ENCODE measurements around the gene ZBTB4.

Gene ZBTB4

DNA sequence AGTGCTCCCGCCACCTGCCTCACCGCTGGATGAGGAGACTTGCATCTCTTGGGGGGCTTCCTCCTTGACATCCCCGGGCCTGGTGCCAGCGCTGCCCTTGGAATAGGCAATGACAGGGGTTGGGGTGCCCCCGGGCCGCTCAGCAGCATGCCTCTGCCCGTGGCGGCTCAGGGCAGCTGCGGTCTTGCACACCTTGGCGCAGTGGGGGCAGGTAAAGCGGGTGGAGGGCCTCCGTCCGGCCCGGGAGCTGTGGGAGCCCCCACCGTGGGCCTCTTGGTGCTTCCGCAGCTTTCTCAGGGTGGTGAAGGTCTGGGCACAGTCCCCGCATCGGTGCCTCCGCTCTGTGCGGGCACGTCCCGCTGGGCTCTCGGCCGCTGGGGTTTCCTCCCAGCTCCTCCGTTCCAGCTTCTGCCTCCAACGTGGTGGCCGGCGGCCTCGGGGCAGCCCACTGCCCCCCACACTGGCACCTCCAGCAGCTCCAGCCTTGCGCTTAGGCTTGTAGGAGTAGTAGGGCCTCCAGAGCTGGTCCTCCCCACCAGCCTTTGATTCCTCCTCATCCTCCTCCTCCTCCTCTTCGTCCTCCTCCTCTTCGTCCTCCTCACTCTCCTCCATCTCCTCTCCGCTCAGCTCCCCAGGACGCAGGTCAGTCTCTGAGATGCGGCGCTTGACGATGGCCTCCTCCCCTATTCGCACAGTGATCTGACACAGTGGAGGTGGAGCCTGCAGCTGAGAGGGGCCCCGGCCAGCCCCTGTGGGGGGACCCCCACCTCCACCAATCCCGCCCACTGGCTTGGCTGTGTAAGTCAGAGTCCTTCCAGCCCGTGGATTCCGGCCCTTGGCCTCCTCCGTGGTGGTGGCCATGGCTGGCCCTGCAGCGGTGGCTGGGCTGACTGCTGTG lies 16.7 kb downstream of the ZBTB4 start:
- Histone ChIP-seq H3K27me3 (ENCODE audit: insufficient read depth, low read depth) (no peaks in the 10 kb centered on the region), H3K4me3 (IDR thresholded peaks at IDR 0.05; ENCODE audit: insufficient read depth, low read depth, low read length) (no peak overlapping the region), H3K4me2 (no peak overlapping the region), H3K36me3 (ENCODE audit: insufficient read depth) (no peaks in the 10 kb centered on the region), H3K27ac (no peak overlapping the region), H4K20me1 (ENCODE audit: insufficient read depth) (no peaks in the 10 kb centered on the region), H3K9ac (no peak overlapping the region), H2AFZ (ENCODE audit: low read depth) (no peak overlapping the region), H3K79me2 (ENCODE audit: insufficient read depth, low read depth) (no peaks in the 10 kb centered on the region), H3K4me1 (ENCODE audit: low read depth, poor library complexity, severe bottlenecking) (no peaks in the 10 kb centered on the region)
- no peak for TF ChIP-seq CTCF (conservative IDR thresholded peaks at IDR 0.05; ENCODE audit: low read depth, low read length)

DNA sequence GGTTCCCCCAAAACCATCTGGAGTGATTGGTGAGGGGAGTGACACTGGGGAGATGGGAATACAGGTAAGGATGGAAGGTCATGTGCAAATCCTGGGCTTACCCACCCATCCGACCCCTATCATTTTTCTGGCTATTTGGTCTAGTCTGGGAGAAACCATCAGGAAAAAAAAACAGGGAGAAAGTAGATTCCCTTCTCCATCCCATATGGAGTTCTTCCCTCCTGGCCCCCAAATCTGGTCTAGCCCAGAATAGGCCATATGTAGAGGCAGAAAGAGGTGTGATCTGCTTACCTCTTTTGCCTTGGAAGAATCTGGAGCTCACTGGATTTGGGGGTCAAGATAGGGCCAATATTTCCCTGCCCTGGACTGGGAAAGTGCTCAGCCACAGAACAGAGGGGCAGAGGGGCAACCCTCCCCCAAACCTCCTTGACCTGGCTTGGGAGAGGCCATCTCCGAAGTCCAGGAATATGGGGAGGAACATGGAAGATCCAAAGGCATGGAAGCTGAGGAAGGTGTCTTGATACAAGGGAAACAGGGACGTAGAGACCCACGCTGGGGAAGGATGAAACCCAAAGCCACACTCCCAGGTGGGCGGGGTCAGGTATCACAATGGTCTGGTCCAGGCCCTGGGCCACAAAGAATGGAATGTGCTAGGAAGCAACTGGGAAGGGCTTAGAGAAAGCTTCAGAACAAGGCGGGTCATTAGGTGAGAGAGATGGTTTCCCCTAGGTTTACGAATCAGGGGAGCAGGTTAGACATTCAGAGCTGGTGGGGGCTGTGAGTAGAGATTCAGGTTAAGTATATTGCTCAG lies 18.4 kb downstream of the ZBTB4 start:
- no peak overlapping the region for H3K27ac ChIP-seq
- no peak overlapping the region for H2AFZ ChIP-seq (ENCODE audit: low read depth)

GRCh38 chr17:7459961-7460545 lies 19.4 kb downstream of the ZBTB4 start:
- Histone ChIP-seq H3K4me3 (IDR thresholded peaks at IDR 0.05; ENCODE audit: insufficient read depth, low read depth, low read length) (no peak overlapping the region), H4K20me1 (ENCODE audit: insufficient read depth) (no peaks in the 10 kb centered on the region), H3K4me2 (no peak overlapping the region), H3K27ac (no peak overlapping the region), H3K9ac (no peak overlapping the region), H3K36me3 (ENCODE audit: insufficient read depth) (no peaks in the 10 kb centered on the region), H3K79me2 (ENCODE audit: insufficient read depth, low read depth) (no peaks in the 10 kb centered on the region), H3K27me3 (ENCODE audit: insufficient read depth, low read depth) (no peaks in the 10 kb centered on the region), H2AFZ (ENCODE audit: low read depth) (no peak overlapping the region), H3K4me1 (ENCODE audit: low read depth, poor library complexity, severe bottlenecking) (no peaks in the 10 kb centered on the region)
- TF ChIP-seq CTCF (conservative IDR thresholded peaks at IDR 0.05; ENCODE audit: low read depth, low read length) = no peak

More for the DNA sequence above, 18.4 kb downstream of the ZBTB4 start:
- Histone ChIP-seq H3K4me2 (no peak overlapping the region), H4K20me1 (ENCODE audit: insufficient read depth) (no peaks in the 10 kb centered on the region), H3K4me3 (IDR thresholded peaks at IDR 0.05; ENCODE audit: insufficient read depth, low read depth, low read length) (no peak overlapping the region), H3K4me1 (ENCODE audit: low read depth, poor library complexity, severe bottlenecking) (no peaks in the 10 kb centered on the region), H3K79me2 (ENCODE audit: insufficient read depth, low read depth) (no peaks in the 10 kb centered on the region), H3K36me3 (ENCODE audit: insufficient read depth) (no peaks in the 10 kb centered on the region), H3K27me3 (ENCODE audit: insufficient read depth, low read depth) (no peaks in the 10 kb centered on the region), H3K9ac (no peak overlapping the region)
- no peak for TF ChIP-seq CTCF (conservative IDR thresholded peaks at IDR 0.05; ENCODE audit: low read depth, low read length)

GRCh38 chr17:7448461-7448860 lies 31.0 kb downstream of the ZBTB4 start:
- Histone ChIP-seq H3K4me2 (no peak overlapping the region), H3K79me2 (ENCODE audit: insufficient read depth, low read depth) (no peaks in the 10 kb centered on the region), H4K20me1 (ENCODE audit: insufficient read depth) (no peaks in the 10 kb centered on the region), H3K9ac (no peak overlapping the region), H3K36me3 (ENCODE audit: insufficient read depth) (no peaks in the 10 kb centered on the region), H3K27me3 (ENCODE audit: insufficient read depth, low read depth) (no peaks in the 10 kb centered on the region; the same call in 1 of the 2 replicates), H2AFZ (ENCODE audit: low read depth) (no peak overlapping the region), H3K4me1 (ENCODE audit: low read depth, poor library complexity, severe bottlenecking) (no peaks in the 10 kb centered on the region), H3K4me3 (IDR thresholded peaks at IDR 0.05; ENCODE audit: insufficient read depth, low read depth, low read length) (no peak overlapping the region), H3K27ac (no peak overlapping the region)
- no peak for TF ChIP-seq CTCF (conservative IDR thresholded peaks at IDR 0.05; ENCODE audit: low read depth, low read length)

All from KMS-11 (cell line).